ENCODE measurements around the gene ANKRD39.

DNA sequence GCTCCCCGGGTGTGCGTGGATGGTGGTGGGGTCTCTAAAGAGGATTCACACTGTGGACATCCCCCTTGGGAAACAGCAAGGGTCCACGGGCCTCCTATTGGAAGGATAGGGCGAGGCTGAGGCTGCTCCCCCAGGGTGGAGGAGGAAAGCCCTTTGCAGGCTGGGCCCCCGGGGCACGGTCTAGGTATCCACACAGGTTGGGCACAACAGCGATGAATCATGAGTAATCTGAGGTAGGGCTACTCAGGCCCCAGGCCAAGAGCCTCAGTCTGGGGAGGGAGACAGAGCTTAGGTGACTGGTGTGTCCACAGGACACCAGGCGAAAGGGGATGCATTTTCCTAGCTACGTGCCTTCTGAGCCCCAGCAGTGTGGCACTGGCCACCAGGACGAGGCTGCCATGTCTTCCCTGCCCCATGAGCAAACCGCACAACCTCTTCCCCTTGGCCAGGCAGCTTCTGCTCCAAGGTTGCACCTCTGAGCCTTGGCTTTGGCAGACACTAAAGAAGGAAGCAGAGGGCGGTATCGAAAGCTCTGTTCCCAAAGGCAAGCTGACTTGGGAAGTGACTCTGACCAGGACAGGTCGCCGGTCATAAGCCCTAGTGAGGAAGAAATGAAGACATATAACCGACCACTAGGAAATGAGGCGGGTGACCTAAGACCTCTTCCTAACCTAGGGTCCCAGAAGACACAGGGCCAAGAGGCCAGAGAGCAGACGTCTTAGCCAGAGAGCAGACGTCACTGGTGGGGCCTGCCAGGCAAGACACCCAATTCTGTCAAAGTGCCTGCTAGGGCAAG is 26.7 kb upstream of the ANKRD39 start:
- TF ChIP-seq POLR2A (IDR thresholded peaks at IDR 0.05) = no peak
- no peak for TF ChIP-seq CTCF (IDR thresholded peaks at IDR 0.05 in 8 of 11, conservative IDR thresholded peaks at IDR 0.05 in 3 of 11)
- peak in 2 of 3 donors; percentile 50 to 69 for TF ChIP-seq POLR2AphosphoS5 (IDR thresholded peaks at IDR 0.05)
